H1 (cell line): ENCODE measurements around the gene TFPI2. TPM values are rescaled to one million over a fixed set of nuclear protein-coding genes. Genes with fewer than 3 reads are reported as not detected.

Experiments
- CTCF ChIA-PET: fragments of 300-600 bp; sonication (Branson Sonifier 250); formaldehyde crosslinking; loops from one replicate; lab custom pipeline; 2021; ENCODE audit not compliant: partially characterized antibody; lab: Charles Lee
- POLR2A ChIA-PET: fragments of 300-600 bp; sonication (Branson Sonifier 250); formaldehyde crosslinking; loops from one replicate; lab custom pipeline; 2021; ENCODE audit warnings: inconsistent platforms; ENCODE audit not compliant: partially characterized antibody; lab: Charles Lee
- DNase-seq, 2 experiments: peaks; one replicate each; pipeline versions ENCODE4 v3.0.0 to v3.0.0-alpha.2; 2010 to 2022; ENCODE audit warnings: low spot score in 2 of 2, low read depth in 1 of 2, mixed read lengths in 1 of 2
- FAIRE-seq: peaks from 2 replicates; lab custom pipeline; 2011; peaks lifted over from hg19 to GRCh38; lab: Jason Lieb, UNC
- H2AFZ ChIP-seq: 2 replicates; pipeline ENCODE4 v1.8.1; 2012; ENCODE audit warnings: low read length, inconsistent platforms
- H2AK5ac ChIP-seq: 2 replicates; pipeline ENCODE4 v1.6.1; 2013; ENCODE audit warnings: low read depth, low read length
- H2BK120ac ChIP-seq: replicated peaks from 2 replicates; pipeline ENCODE3; 2013; ENCODE audit warnings: low read depth, low read length, inconsistent platforms
- H2BK12ac ChIP-seq: 2 replicates; pipeline ENCODE4 v1.6.1; 2013; ENCODE audit warnings: low read depth, low read length
- H2BK15ac ChIP-seq: 2 replicates; pipeline ENCODE4 v1.6.1; 2013; ENCODE audit warnings: low read length
- H2BK20ac ChIP-seq: 2 replicates; pipeline ENCODE4 v1.6.1; 2013; ENCODE audit warnings: low read length
- H2BK5ac ChIP-seq: 2 replicates; pipeline ENCODE4 v1.6.1; 2013; ENCODE audit warnings: low read depth, low read length
- H3K14ac ChIP-seq: 2 replicates; pipeline ENCODE4 v1.6.1; 2013; ENCODE audit warnings: inconsistent platforms; ENCODE audit not compliant: insufficient read length
- H3K18ac ChIP-seq: 2 replicates; pipeline ENCODE4 v1.6.1; 2013; ENCODE audit warnings: low read length; ENCODE audit errors: extremely low read depth
- H3K23ac ChIP-seq: 2 replicates; pipeline ENCODE4 v1.6.1; 2013; ENCODE audit warnings: inconsistent platforms; ENCODE audit not compliant: insufficient read length
- H3K23me2 ChIP-seq: 2 replicates; pipeline ENCODE4 v1.6.1; 2013; ENCODE audit warnings: low read depth, low read length
- H3K27ac ChIP-seq: 2 replicates; pipeline ENCODE4 v1.6.1; 2011; ENCODE audit warnings: low read depth, low read length, inconsistent platforms
- H3K27me3 ChIP-seq, 4 experiments: replicated peaks in 1 of 4; 1 replicate in 1 of 4; 2 replicates in 3 of 4; pipeline versions ENCODE4 v1.6.1 to v1.8.1; 2011 to 2013; ENCODE audit warnings: low read length in 3 of 4, mild to moderate bottlenecking in 3 of 4, inconsistent platforms in 2 of 4, mixed read lengths in 2 of 4, moderate library complexity in 1 of 4; ENCODE audit not compliant: control insufficient read depth in 3 of 4, insufficient read depth in 3 of 4; ENCODE audit errors: extremely low read depth in 1 of 4
- H3K36me3 ChIP-seq, 4 experiments: 2 replicates each; pipeline versions ENCODE4 v1.6.1 to v1.8.1; 2011 to 2013; ENCODE audit warnings: mild to moderate bottlenecking in 4 of 4, low read length in 3 of 4, moderate library complexity in 2 of 4, control low read depth in 1 of 4, inconsistent platforms in 1 of 4; ENCODE audit not compliant: insufficient read depth in 4 of 4, control insufficient read depth in 2 of 4
- H3K4ac ChIP-seq: replicated peaks from 2 replicates; pipeline ENCODE3; 2013; ENCODE audit warnings: low read length, low read depth, mixed read lengths, inconsistent platforms; ENCODE audit not compliant: insufficient read length
- H3K4me1 ChIP-seq, 4 experiments: replicated peaks in 1 of 4; 1 replicate in 1 of 4; 2 replicates in 3 of 4; pipeline versions ENCODE4 v1.6.1 to v1.8.1; 2011 to 2013; ENCODE audit warnings: low read length in 3 of 4, inconsistent platforms in 2 of 4, mixed read lengths in 1 of 4; ENCODE audit not compliant: insufficient read depth in 4 of 4, control insufficient read depth in 3 of 4
- H3K4me2 ChIP-seq, 2 experiments: 2 replicates each; pipeline versions ENCODE4 v1.6.1 to v1.8.1; 2011 to 2013; ENCODE audit warnings: low read depth in 2 of 2, low read length in 2 of 2, control low read depth in 1 of 2, inconsistent platforms in 1 of 2, mild to moderate bottlenecking in 1 of 2; ENCODE audit not compliant: insufficient read depth in 1 of 2
- H3K4me3 ChIP-seq, 4 experiments: fragments of 200-600, 300-600 bp in 1 of 4; sonication (generic), shearing (Covaris generic), sonication (Bioruptor Twin) in 1 of 4; 2 replicates each; pipeline versions ENCODE4 v1.5.1 to v1.8.1; 2011 to 2016; ENCODE audit warnings: low read length in 4 of 4, low read depth in 3 of 4, control low read depth in 2 of 4, inconsistent platforms in 2 of 4, mild to moderate bottlenecking in 2 of 4, mixed read lengths in 1 of 4, moderate library complexity in 1 of 4; ENCODE audit not compliant: insufficient read depth in 2 of 4; ENCODE audit errors: extremely low read depth in 1 of 4
- H3K56ac ChIP-seq: replicated peaks from 2 replicates; pipeline ENCODE3; 2013; ENCODE audit warnings: low read depth, mild to moderate bottlenecking, mixed read lengths, low read length, inconsistent platforms; ENCODE audit not compliant: insufficient read length
- H3K79me1 ChIP-seq: 2 replicates; pipeline ENCODE4 v1.6.1; 2013; ENCODE audit warnings: low read depth, low read length, control low read depth
- H3K79me2 ChIP-seq, 2 experiments: 2 replicates each; pipeline versions ENCODE4 v1.6.1 to v1.8.1; 2012 to 2013; ENCODE audit warnings: low read length in 2 of 2, mild to moderate bottlenecking in 2 of 2, inconsistent platforms in 1 of 2; ENCODE audit not compliant: insufficient read depth in 2 of 2, control insufficient read depth in 1 of 2
- H3K9ac ChIP-seq, 4 experiments: replicated peaks in 1 of 4; 1 replicate in 1 of 4; 2 replicates in 3 of 4; pipeline versions ENCODE4 v1.6.1 to v1.8.1; 2011 to 2013; ENCODE audit warnings: low read depth in 3 of 4, low read length in 3 of 4, control low read depth in 2 of 4, mild to moderate bottlenecking in 2 of 4, moderate library complexity in 2 of 4, inconsistent platforms in 1 of 4; ENCODE audit errors: extremely low read depth in 1 of 4
- H3K9me3 ChIP-seq, 2 experiments: 2 replicates each; pipeline versions ENCODE4 v1.6.1 to v1.8.1; 2012 to 2013; ENCODE audit warnings: mild to moderate bottlenecking in 2 of 2, moderate library complexity in 2 of 2, control low read depth in 1 of 2, inconsistent platforms in 1 of 2, low read depth in 1 of 2, low read length in 1 of 2, mixed read lengths in 1 of 2; ENCODE audit not compliant: insufficient read depth in 2 of 2
- H4K20me1 ChIP-seq, 2 experiments: replicated peaks in 1 of 2; 2 replicates each; pipeline versions ENCODE3 to v1.8.1; 2011 to 2013; ENCODE audit warnings: inconsistent platforms in 2 of 2, low read length in 2 of 2, mild to moderate bottlenecking in 1 of 2; ENCODE audit not compliant: insufficient read depth in 2 of 2, control insufficient read depth in 1 of 2
- H4K5ac ChIP-seq: 2 replicates; pipeline ENCODE4 v1.6.1; 2013; ENCODE audit warnings: low read length, low read depth, mixed read lengths, inconsistent platforms; ENCODE audit not compliant: insufficient read length
- H4K8ac ChIP-seq: 2 replicates; pipeline ENCODE4 v1.8.0; 2013; ENCODE audit warnings: mild to moderate bottlenecking, moderate library complexity, low read length, inconsistent platforms; ENCODE audit not compliant: insufficient read depth; ENCODE audit errors: extremely low read depth
- H4K91ac ChIP-seq: replicated peaks from 2 replicates; pipeline ENCODE3; 2013; ENCODE audit warnings: low read length, mixed read lengths, inconsistent platforms; ENCODE audit not compliant: insufficient read length
- CREB1 ChIP-seq: IDR thresholded peaks from 2 replicates; pipeline ENCODE4 v1.6.1; 2012; ENCODE audit warnings: inconsistent platforms
- EGR1 ChIP-seq: IDR thresholded peaks from 2 replicates; pipeline ENCODE4 v1.6.1; 2011; ENCODE audit warnings: low read depth, low read length, borderline replicate concordance
- POLR2AphosphoS5 ChIP-seq: IDR thresholded peaks from 2 replicates; pipeline ENCODE4 v1.6.1; 2011; ENCODE audit warnings: low read depth, low read length
- SIX5 ChIP-seq: IDR thresholded peaks from 2 replicates; pipeline ENCODE4 v1.6.1; 2011; ENCODE audit warnings: mild to moderate bottlenecking, low read depth, low read length
- TAF1 ChIP-seq: IDR thresholded peaks from 2 replicates; pipeline ENCODE4 v1.6.1; 2011; ENCODE audit warnings: mild to moderate bottlenecking, low read depth, low read length
- WGBS, 2 experiments: shearing (Covaris generic) in 1 of 2; methylation state at CpG; one replicate each; pipeline versions ENCODE4 v1.1.6 to v1.1.7; 2013 to 2015; ENCODE audit warnings: low lambda C conversion rate in 2 of 2, mixed read lengths in 2 of 2, inconsistent platforms in 1 of 2, low coverage in 1 of 2, missing lambda C conversion rate in 1 of 2; ENCODE audit not compliant: insufficient replicate concordance in 2 of 2, insufficient coverage in 1 of 2, insufficient read length in 1 of 2; ENCODE audit errors: extremely low coverage in 1 of 2, missing lambda C conversion rate in 1 of 2; 5-methylcytosine and 5-hydroxymethylcytosine counted together
- polyA plus RNA-seq, 7 experiments: library from polyadenylated mRNA; depleted of rRNA in 3 of 7; stranded (reverse) in 5 of 7; unstranded in 2 of 7; fragments of >200 nt in 5 of 7; fragments of 200-250 nt in 2 of 7; gene quantifications; 1 replicate in 5 of 7; 2 replicates in 1 of 7; 4 replicates in 1 of 7; pipeline versions ENCODE4 v1.2.1 to v1.2.3, GENCODE V29; 2011 to 2013; ENCODE audit warnings: missing spikeins in 2 of 7, mixed read lengths in 2 of 7
- total RNA-seq: library from RNA; stranded (reverse); fragmentation: NEBNext Ultra II Directional; extraction: Animal tissue kit (Norgen Biotek cat#: 25700); gene quantifications from 2 replicates; pipeline ENCODE4 v1.2.1, GENCODE V29; 2021

The TFPI2 gene
- total and polyA plus RNA-seq, 2 of the 8 experiments (the other 6 are each of a cell fraction or from before 2014, with no cell fraction given): 6.8 to 8.9 TPM

- no peaks in the 10 kb centered on the region for H3K9me3 ChIP-seq
- 96% methylated on average over 1 of the region's 1 CpG; no CpG with 5 or more reads in 1 of the 2 experiments for WGBS, 2 experiments
- no peak for FAIRE-seq
- POLR2A ChIA-PET: no interaction called here
- H3K79me1 ChIP-seq: no peaks in the 10 kb centered on the region
- H3K23me2 ChIP-seq: no peaks in the 10 kb centered on the region
- no peak overlapping the region for H4K91ac ChIP-seq
- no peak overlapping the region for H2BK15ac ChIP-seq
- no peak overlapping the region for H2BK5ac ChIP-seq
- TF ChIP-seq SIX5 (no peak), CREB1 (no peak), POLR2AphosphoS5 (no peak), TAF1 (no peak), EGR1 (no peak)
- TF ChIP-seq, all 59 proteins: peak for 0
- CTCF ChIA-PET: interaction anchor here (1.5 kb wide), 1 partner anchor 18 kb away, joined by 3 read pairs; no protein-coding TSS in a partner anchor
- no peak overlapping the region for H3K4ac ChIP-seq
- H3K27me3 ChIP-seq: peaks cover 0 to 6% (median 2%) of the 10 kb centered on the region in 4 experiments; a peak in 4 of 7 replicates
- no peaks in the 10 kb centered on the region for H4K20me1 ChIP-seq
- no peak overlapping the region for H3K14ac ChIP-seq
- H3K36me3 ChIP-seq: no peaks in the 10 kb centered on the region
- no peak overlapping the region for H3K56ac ChIP-seq
- no peak overlapping the region for H3K4me3 ChIP-seq
- H3K4me1 ChIP-seq: no peaks in the 10 kb centered on the region
- DNase-seq: no peak
- H3K23ac ChIP-seq: no peak overlapping the region
- no peak overlapping the region for H2AFZ ChIP-seq
- no peak overlapping the region for H4K8ac ChIP-seq
- H3K4me2 ChIP-seq: no peak overlapping the region
- H2AK5ac ChIP-seq: no peak overlapping the region
- H3K9ac ChIP-seq: no peak overlapping the region
- H2BK20ac ChIP-seq: no peak overlapping the region
- H2BK12ac ChIP-seq: no peak overlapping the region
- no peak overlapping the region for H2BK120ac ChIP-seq
- no peak overlapping the region for H4K5ac ChIP-seq
- H3K79me2 ChIP-seq: no peaks in the 10 kb centered on the region
- no peak overlapping the region for H3K18ac ChIP-seq
- H3K27ac ChIP-seq: no peak overlapping the region
These were observed 6.0 kb downstream of the TFPI2 start for GRCh38 chr7:93884541-93884940.
